ENCODE results near the gene PRDM2. TPM values are rescaled to one million over a fixed set of nuclear protein-coding genes. Genes with fewer than 3 reads are reported as not detected.

PRDM2 gene
- total and polyA plus RNA-seq, 9 donors: 30.0 to 81.9 (median 61.8) TPM

- TF ChIP-seq, protein P1, sequence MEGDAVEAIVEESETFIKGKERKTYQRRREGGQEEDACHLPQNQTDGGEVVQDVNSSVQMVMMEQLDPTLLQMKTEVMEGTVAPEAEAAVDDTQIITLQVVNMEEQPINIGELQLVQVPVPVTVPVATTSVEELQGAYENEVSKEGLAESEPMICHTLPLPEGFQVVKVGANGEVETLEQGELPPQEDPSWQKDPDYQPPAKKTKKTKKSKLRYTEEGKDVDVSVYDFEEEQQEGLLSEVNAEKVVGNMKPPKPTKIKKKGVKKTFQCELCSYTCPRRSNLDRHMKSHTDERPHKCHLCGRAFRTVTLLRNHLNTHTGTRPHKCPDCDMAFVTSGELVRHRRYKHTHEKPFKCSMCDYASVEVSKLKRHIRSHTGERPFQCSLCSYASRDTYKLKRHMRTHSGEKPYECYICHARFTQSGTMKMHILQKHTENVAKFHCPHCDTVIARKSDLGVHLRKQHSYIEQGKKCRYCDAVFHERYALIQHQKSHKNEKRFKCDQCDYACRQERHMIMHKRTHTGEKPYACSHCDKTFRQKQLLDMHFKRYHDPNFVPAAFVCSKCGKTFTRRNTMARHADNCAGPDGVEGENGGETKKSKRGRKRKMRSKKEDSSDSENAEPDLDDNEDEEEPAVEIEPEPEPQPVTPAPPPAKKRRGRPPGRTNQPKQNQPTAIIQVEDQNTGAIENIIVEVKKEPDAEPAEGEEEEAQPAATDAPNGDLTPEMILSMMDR (IDR thresholded peaks at IDR 0.05): no peak
- TF ChIP-seq EP300 (IDR thresholded peaks at IDR 0.05) (no peak), POLR2A (IDR thresholded peaks at IDR 0.05) (no peak)
- Histone ChIP-seq H3K9me3 (no peaks in the 10 kb centered on the region), H3K27ac (no peak overlapping the region), H3K4me3 (no peak overlapping the region), H3K27me3 (no peaks in the 10 kb centered on the region), H3K4me1 (ENCODE audit: insufficient read depth) (no peaks in the 10 kb centered on the region), H3K36me3 (no peaks in the 10 kb centered on the region)
- DNase-seq: no peak
- WGBS, 3 donors: 70 to 76% (median 73%) methylated on average over 2 of the region's 2 CpGs
- intact Hi-C loops (cut with DNase I): no loop called here
Measured at GRCh38 chr1:13842497-13842896, 142.5 kb downstream of the PRDM2 start.

DNA sequence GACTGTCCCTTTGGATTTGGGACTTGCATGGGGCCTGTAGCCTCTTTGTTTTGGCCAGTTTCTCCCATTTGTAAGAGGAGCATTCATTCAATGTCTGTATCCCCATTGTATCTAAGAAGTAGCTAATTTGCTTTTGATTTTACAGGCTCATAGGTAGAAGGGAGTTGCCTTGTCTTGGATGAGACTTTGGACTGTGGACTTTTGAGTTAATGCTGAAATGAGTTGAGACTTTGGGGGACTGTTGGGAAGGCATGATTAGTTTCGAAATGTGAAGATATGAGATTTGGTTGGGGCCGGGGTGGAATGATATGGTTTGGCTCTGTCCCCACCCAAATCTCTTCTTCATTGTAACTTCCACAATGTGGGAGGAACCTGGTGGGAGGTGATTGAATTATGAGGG, 151.7 kb downstream of the PRDM2 start:
- Histone ChIP-seq H3K36me3 (no peaks in the 10 kb centered on the region), H3K4me1 (ENCODE audit: insufficient read depth) (no peaks in the 10 kb centered on the region), H3K27me3 (no peaks in the 10 kb centered on the region), H3K27ac (no peak overlapping the region), H3K4me3 (no peak overlapping the region), H3K9me3 (no peaks in the 10 kb centered on the region)
- DNase-seq: no peak
- TF ChIP-seq, protein P1 (IDR thresholded peaks at IDR 0.05): no peak
- no peak for TF ChIP-seq POLR2A (IDR thresholded peaks at IDR 0.05)
- no peak for TF ChIP-seq EP300 (IDR thresholded peaks at IDR 0.05)
- WGBS, 3 donors: 56 to 72% (median 57%) methylated on average over 2 of the region's 2 CpGs
- intact Hi-C loops (cut with DNase I): no loop called here

DNA sequence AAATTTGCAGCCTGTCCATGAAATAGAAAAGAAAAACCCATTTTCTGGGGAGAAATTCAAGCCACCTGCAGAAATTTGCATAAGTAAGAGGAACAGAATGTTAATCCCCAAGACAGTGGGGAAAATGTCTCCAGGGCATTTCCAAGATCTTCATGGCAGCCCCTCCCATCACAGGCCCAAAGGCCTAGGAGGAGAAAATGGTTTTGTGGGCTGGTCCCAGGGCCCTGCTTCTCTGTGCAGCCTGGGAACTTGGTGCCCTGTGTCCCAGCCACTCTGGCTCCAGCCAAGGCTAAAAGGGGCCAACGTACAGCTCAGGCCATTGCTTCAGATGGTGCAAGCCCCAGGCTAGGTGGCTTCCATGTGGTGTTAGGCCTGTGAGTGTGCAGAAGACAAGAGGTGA, 155.6 kb downstream of the PRDM2 start:
- no peaks in the 10 kb centered on the region for H3K9me3 ChIP-seq
- H3K4me3 ChIP-seq: no peak overlapping the region
- DNase-seq: no peak
- no peaks in the 10 kb centered on the region for H3K27me3 ChIP-seq
- TF ChIP-seq EP300 (IDR thresholded peaks at IDR 0.05): no peak
- no peak for TF ChIP-seq POLR2A (IDR thresholded peaks at IDR 0.05)
- TF ChIP-seq, protein P1 (IDR thresholded peaks at IDR 0.05): no peak
- intact Hi-C loops (cut with DNase I): no loop called here
- no peaks in the 10 kb centered on the region for H3K36me3 ChIP-seq
- no peak overlapping the region for H3K27ac ChIP-seq
- no peaks in the 10 kb centered on the region for H3K4me1 ChIP-seq (ENCODE audit: insufficient read depth)
- WGBS, 3 donors: 89 to 93% (median 93%) methylated on average over 1 of the region's 1 CpG

DNA sequence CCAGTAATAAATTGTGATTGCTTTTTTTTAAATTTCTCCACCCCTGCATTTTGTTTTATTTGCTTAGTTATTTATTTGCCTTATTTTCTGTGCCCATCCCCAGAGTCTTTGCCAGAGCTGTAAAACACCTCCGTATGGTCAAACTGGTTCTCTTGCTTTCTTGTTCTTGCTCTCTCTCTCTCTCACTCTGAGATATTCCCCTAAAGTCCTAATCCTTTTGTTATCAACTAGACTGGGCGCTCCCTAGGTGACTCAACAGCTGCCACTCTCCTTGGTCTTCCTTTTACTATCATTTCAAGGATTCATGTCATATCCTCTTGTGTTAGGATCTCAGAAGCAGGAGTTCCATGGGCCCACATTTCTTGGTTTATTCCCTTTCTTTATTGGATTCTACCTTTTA, 160.0 kb downstream of the PRDM2 start:
- TF ChIP-seq POLR2A (IDR thresholded peaks at IDR 0.05) (no peak), EP300 (IDR thresholded peaks at IDR 0.05) (no peak)
- TF ChIP-seq, protein P1 (IDR thresholded peaks at IDR 0.05): no peak
- Histone ChIP-seq H3K4me3 (no peak overlapping the region), H3K27ac (no peak overlapping the region), H3K27me3 (no peaks in the 10 kb centered on the region), H3K9me3 (no peaks in the 10 kb centered on the region), H3K4me1 (ENCODE audit: insufficient read depth) (no peaks in the 10 kb centered on the region), H3K36me3 (no peaks in the 10 kb centered on the region)
- 65 to 83% (median 66%) methylated on average over 2 of the region's 2 CpGs for WGBS, 3 donors
- intact Hi-C loops (cut with DNase I): no loop called here
- no peak for DNase-seq

GRCh38 chr1:13864760-13865159, 164.8 kb downstream of the PRDM2 start:
- intact Hi-C loops (cut with DNase I): no loop called here
- no peak overlapping the region for H3K27ac ChIP-seq
- H3K4me1 ChIP-seq (ENCODE audit: insufficient read depth): no peaks in the 10 kb centered on the region
- no peaks in the 10 kb centered on the region for H3K36me3 ChIP-seq
- WGBS, 3 donors: 95 to 97% (median 95%) methylated on average over 5 of the region's 5 CpGs
- H3K9me3 ChIP-seq: no peaks in the 10 kb centered on the region
- no peak for DNase-seq
- TF ChIP-seq, protein P1 (IDR thresholded peaks at IDR 0.05): no peak
- no peak for TF ChIP-seq EP300 (IDR thresholded peaks at IDR 0.05)
- no peak overlapping the region for H3K4me3 ChIP-seq
- H3K27me3 ChIP-seq: no peaks in the 10 kb centered on the region

Data from ovary (tissue), 9 donors.